HepG2 (cell line): Measurements from ENCODE around the gene RAPGEF6. TPM values are rescaled to one million over a fixed set of nuclear protein-coding genes. Genes with fewer than 3 reads are reported as not detected.
A peak's percentile ranks its signal among the peaks of the same experiment; 100 is the strongest.

ENCODE experiments used
- ASH2L ChIP-seq: fragments of 300-600, 200-600 bp; sonication (generic); IDR thresholded peaks from 2 replicates; pipeline ENCODE4 v1.7.0; 2017; ENCODE audit warnings: low read depth, mild to moderate bottlenecking, moderate library complexity, mixed read lengths, low read length; ENCODE audit not compliant: insufficient read length
- ELF1 ChIP-seq: sonication (generic); formaldehyde crosslinking; IDR thresholded peaks from 2 replicates; pipeline ENCODE4 v1.4.0; 2020; ENCODE audit warnings: missing genetic modification reagents
- ELF3 ChIP-seq: IDR thresholded peaks from 2 replicates; pipeline ENCODE4 v1.6.1; 2016; ENCODE audit warnings: missing genetic modification reagents, missing compliant biosample characterization
- HDAC2 ChIP-seq: sonication (generic); formaldehyde crosslinking; IDR thresholded peaks from 2 replicates; pipeline ENCODE4 v1.4.0; 2020; ENCODE audit warnings: missing genetic modification reagents
- HIVEP1 ChIP-seq: sonication (generic); formaldehyde crosslinking; IDR thresholded peaks from 2 replicates; pipeline ENCODE4 v1.4.0; 2020; ENCODE audit warnings: mild to moderate bottlenecking, missing genetic modification reagents
- KLF13 ChIP-seq: sonication (generic); formaldehyde crosslinking; IDR thresholded peaks from 2 replicates; pipeline ENCODE4 v1.4.0; 2020; ENCODE audit warnings: mild to moderate bottlenecking, missing genetic modification reagents
- KLF6 ChIP-seq: IDR thresholded peaks from 2 replicates; pipeline ENCODE4 v1.8.0; 2016; ENCODE audit warnings: missing biosample characterization, missing genetic modification reagents
- MBD4 ChIP-seq: IDR thresholded peaks from 2 replicates; pipeline ENCODE4 v1.6.1; 2012; ENCODE audit warnings: low read length, inconsistent platforms, borderline replicate concordance
- NCOA5 ChIP-seq: sonication (generic); formaldehyde crosslinking; IDR thresholded peaks from 2 replicates; pipeline ENCODE4 v1.4.0; 2020; ENCODE audit warnings: missing genetic modification reagents
- NFATC3 ChIP-seq: sonication (generic); formaldehyde crosslinking; IDR thresholded peaks from 2 replicates; pipeline ENCODE4 v1.5.1; 2020; ENCODE audit warnings: mild to moderate bottlenecking, missing genetic modification reagents
- PPARG ChIP-seq: conservative IDR thresholded peaks from 2 replicates; pipeline ENCODE4 v1.6.1; 2016; ENCODE audit warnings: missing biosample characterization, missing genetic modification reagents
- REL ChIP-seq: sonication (generic); formaldehyde crosslinking; conservative IDR thresholded peaks from 2 replicates; pipeline ENCODE4 v1.8.0; 2022; ENCODE audit warnings: mild to moderate bottlenecking, missing genetic modification reagents, moderate library complexity
- SOX5 ChIP-seq: IDR thresholded peaks from 2 replicates; pipeline ENCODE4 v1.6.1; 2016; ENCODE audit warnings: borderline replicate concordance
- SOX6 ChIP-seq, 2 experiments: fragments of 450-650 bp in 1 of 2; sonication (generic) in 1 of 2; formaldehyde crosslinking in 1 of 2; IDR thresholded peaks; 2 replicates each; pipeline versions ENCODE4 v1.4.0 to v1.6.1; 2017 to 2020; ENCODE audit warnings: antibody characterized with exemption in 1 of 2, mild to moderate bottlenecking in 1 of 2, missing genetic modification reagents in 1 of 2
- SP4 ChIP-seq: sonication (generic); formaldehyde crosslinking; IDR thresholded peaks from 2 replicates; pipeline ENCODE4 v1.8.1; 2023; ENCODE audit warnings: mild to moderate bottlenecking, missing genetic modification reagents
- ZFP36L2 ChIP-seq: sonication (generic); formaldehyde crosslinking; IDR thresholded peaks from 2 replicates; pipeline ENCODE4 v1.4.0; 2020; ENCODE audit warnings: missing genetic modification reagents
- ZMYM3 ChIP-seq: sonication (generic); formaldehyde crosslinking; IDR thresholded peaks from 2 replicates; pipeline ENCODE4 v1.5.1; 2020; ENCODE audit warnings: mild to moderate bottlenecking, missing genetic modification reagents
- ZNF329 ChIP-seq: sonication (generic); formaldehyde crosslinking; IDR thresholded peaks from 2 replicates; pipeline ENCODE4 v1.9.0; 2021; ENCODE audit warnings: low read depth, mild to moderate bottlenecking, missing genetic modification reagents
- ZNF839 ChIP-seq: sonication (generic); formaldehyde crosslinking; IDR thresholded peaks from 2 replicates; pipeline ENCODE4 v1.4.0; 2020; ENCODE audit warnings: missing genetic modification reagents, mild to moderate bottlenecking, borderline replicate concordance
- ZSCAN22 ChIP-seq: sonication (generic); formaldehyde crosslinking; IDR thresholded peaks from 2 replicates; pipeline ENCODE4 v1.4.0; 2020; ENCODE audit warnings: mild to moderate bottlenecking, missing genetic modification reagents
- polyA plus RNA-seq, 8 experiments: library from polyadenylated mRNA; depleted of rRNA in 3 of 8; stranded (reverse) in 7 of 8; unstranded in 1 of 8; fragments of >200 nt; fragmentation: Illumina TruSeq in 4 of 8; extraction: Trizol in 4 of 8; gene quantifications; 2 replicates each; pipeline versions ENCODE4 v1.2.1 to v1.2.3, GENCODE V29; 2011 to 2016; ENCODE audit warnings: low read depth in 4 of 8, missing spikeins in 1 of 8, mixed read lengths in 1 of 8; ENCODE audit not compliant: insufficient read depth in 1 of 8
- total RNA-seq, 5 experiments: library from RNA; depleted of rRNA; stranded (reverse); fragments of >200 nt; fragmentation: Illumina TruSeq; extraction: Trizol; gene quantifications; 2 replicates each; pipeline ENCODE4 v1.2.3, GENCODE V29; 2016; ENCODE audit warnings: low read depth in 1 of 5
- TF ChIP-seq, protein P1 (sequence below): sonication (generic); formaldehyde crosslinking; IDR thresholded peaks from 2 replicates; pipeline ENCODE4 v1.4.0; 2020; ENCODE audit warnings: missing genetic modification reagents
- TF ChIP-seq, protein P2 (sequence below): IDR thresholded peaks from 2 replicates; pipeline ENCODE4 v1.6.1; 2016; ENCODE audit warnings: mild to moderate bottlenecking
- TF ChIP-seq, protein P3 (sequence below): sonication (generic); formaldehyde crosslinking; IDR thresholded peaks from 2 replicates; pipeline ENCODE4 v1.5.1; 2020; ENCODE audit warnings: missing genetic modification reagents, mild to moderate bottlenecking, borderline replicate concordance

RAPGEF6 gene
- total and polyA plus RNA-seq, 2 of the 13 experiments (the other 11 are each of a cell fraction or from before 2014, with no cell fraction given): 7.7 to 24.6 TPM

DNA sequence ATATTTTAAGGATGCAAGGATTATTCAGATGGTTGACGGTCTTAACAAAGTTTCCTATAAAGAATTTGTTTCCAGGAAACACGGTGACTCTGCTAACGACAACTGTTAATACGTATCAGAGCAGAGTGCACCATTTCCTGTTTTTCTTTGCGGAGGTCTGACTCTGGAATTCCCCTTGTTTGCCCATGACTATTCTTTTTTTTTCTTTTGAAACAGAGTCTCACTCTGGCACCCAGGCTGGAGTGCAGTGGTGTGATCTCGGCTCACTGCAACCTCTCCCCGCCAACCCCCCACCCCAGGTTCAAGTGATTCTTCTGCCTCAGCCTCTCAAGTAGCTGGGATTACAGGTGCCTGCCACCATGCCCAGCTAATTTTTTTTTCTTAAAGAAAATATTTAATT is 255.3 kb downstream of the RAPGEF6 start (continued):
- TF ChIP-seq, protein P1, sequence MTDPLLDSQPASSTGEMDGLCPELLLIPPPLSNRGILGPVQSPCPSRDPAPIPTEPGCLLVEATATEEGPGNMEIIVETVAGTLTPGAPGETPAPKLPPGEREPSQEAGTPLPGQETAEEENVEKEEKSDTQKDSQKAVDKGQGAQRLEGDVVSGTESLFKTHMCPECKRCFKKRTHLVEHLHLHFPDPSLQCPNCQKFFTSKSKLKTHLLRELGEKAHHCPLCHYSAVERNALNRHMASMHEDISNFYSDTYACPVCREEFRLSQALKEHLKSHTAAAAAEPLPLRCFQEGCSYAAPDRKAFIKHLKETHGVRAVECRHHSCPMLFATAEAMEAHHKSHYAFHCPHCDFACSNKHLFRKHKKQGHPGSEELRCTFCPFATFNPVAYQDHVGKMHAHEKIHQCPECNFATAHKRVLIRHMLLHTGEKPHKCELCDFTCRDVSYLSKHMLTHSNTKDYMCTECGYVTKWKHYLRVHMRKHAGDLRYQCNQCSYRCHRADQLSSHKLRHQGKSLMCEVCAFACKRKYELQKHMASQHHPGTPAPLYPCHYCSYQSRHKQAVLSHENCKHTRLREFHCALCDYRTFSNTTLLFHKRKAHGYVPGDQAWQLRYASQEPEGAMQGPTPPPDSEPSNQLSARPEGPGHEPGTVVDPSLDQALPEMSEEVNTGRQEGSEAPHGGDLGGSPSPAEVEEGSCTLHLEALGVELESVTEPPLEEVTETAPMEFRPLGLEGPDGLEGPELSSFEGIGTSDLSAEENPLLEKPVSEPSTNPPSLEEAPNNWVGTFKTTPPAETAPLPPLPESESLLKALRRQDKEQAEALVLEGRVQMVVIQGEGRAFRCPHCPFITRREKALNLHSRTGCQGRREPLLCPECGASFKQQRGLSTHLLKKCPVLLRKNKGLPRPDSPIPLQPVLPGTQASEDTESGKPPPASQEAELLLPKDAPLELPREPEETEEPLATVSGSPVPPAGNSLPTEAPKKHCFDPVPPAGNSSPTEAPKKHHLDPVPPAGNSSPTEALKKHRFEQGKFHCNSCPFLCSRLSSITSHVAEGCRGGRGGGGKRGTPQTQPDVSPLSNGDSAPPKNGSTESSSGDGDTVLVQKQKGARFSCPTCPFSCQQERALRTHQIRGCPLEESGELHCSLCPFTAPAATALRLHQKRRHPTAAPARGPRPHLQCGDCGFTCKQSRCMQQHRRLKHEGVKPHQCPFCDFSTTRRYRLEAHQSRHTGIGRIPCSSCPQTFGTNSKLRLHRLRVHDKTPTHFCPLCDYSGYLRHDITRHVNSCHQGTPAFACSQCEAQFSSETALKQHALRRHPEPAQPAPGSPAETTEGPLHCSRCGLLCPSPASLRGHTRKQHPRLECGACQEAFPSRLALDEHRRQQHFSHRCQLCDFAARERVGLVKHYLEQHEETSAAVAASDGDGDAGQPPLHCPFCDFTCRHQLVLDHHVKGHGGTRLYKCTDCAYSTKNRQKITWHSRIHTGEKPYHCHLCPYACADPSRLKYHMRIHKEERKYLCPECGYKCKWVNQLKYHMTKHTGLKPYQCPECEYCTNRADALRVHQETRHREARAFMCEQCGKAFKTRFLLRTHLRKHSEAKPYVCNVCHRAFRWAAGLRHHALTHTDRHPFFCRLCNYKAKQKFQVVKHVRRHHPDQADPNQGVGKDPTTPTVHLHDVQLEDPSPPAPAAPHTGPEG (CRISPR knock-in tag): no peak
- TF ChIP-seq NCOA5 (no peak), REL (CRISPR knock-in tag) (no peak), HIVEP1 (CRISPR knock-in tag) (no peak), HDAC2 (CRISPR knock-in tag) (peak; percentile 51), ZNF839 (CRISPR knock-in tag) (no peak), ZSCAN22 (CRISPR knock-in tag) (no peak), ASH2L (no peak), PPARG (peak; percentile 59), MBD4 (no peak), ZFP36L2 (no peak), KLF6 (CRISPR knock-in tag) (no peak), SOX6 (IDR thresholded peaks at IDR 0.05) (no peak), SOX6 (CRISPR knock-in tag; IDR thresholded peaks at IDR 0.05) (peak; percentile 61), ELF1 (peak; percentile 63), KLF13 (CRISPR knock-in tag) (no peak), ZNF329 (CRISPR knock-in tag) (no peak), ZMYM3 (peak; percentile 34; the same call in 1 of the 2 replicates), NFATC3 (CRISPR knock-in tag) (no peak), SOX5 (peak; percentile 62; the same call in 1 of the 2 replicates), ELF3 (peak; percentile 94), SP4 (no peak)
- TF ChIP-seq, protein P2, sequence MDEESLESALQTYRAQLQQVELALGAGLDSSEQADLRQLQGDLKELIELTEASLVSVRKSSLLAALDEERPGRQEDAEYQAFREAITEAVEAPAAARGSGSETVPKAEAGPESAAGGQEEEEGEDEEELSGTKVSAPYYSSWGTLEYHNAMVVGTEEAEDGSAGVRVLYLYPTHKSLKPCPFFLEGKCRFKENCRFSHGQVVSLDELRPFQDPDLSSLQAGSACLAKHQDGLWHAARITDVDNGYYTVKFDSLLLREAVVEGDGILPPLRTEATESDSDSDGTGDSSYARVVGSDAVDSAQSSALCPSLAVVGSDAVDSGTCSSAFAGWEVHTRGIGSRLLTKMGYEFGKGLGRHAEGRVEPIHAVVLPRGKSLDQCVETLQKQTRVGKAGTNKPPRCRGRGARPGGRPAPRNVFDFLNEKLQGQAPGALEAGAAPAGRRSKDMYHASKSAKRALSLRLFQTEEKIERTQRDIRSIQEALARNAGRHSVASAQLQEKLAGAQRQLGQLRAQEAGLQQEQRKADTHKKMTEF (CRISPR knock-in tag): peak; percentile 73
- TF ChIP-seq, protein P3, sequence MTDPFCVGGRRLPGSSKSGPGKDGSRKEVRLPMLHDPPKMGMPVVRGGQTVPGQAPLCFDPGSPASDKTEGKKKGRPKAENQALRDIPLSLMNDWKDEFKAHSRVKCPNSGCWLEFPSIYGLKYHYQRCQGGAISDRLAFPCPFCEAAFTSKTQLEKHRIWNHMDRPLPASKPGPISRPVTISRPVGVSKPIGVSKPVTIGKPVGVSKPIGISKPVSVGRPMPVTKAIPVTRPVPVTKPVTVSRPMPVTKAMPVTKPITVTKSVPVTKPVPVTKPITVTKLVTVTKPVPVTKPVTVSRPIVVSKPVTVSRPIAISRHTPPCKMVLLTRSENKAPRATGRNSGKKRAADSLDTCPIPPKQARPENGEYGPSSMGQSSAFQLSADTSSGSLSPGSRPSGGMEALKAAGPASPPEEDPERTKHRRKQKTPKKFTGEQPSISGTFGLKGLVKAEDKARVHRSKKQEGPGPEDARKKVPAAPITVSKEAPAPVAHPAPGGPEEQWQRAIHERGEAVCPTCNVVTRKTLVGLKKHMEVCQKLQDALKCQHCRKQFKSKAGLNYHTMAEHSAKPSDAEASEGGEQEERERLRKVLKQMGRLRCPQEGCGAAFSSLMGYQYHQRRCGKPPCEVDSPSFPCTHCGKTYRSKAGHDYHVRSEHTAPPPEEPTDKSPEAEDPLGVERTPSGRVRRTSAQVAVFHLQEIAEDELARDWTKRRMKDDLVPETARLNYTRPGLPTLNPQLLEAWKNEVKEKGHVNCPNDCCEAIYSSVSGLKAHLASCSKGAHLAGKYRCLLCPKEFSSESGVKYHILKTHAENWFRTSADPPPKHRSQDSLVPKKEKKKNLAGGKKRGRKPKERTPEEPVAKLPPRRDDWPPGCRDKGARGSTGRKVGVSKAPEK: no peak
